H9 (cell line): Measurements from ENCODE around the gene F11. TPM values are rescaled to one million over a fixed set of nuclear protein-coding genes. Genes with fewer than 3 reads are reported as not detected.

ENCODE experiments used
- DNase-seq: peaks from one replicate; pipeline ENCODE4 v3.0.0-alpha.2; 2017
- H2AFZ ChIP-seq: one replicate; pipeline ENCODE4 v1.6.1; 2013; ENCODE audit warnings: mild to moderate bottlenecking, low read length, control low read depth, moderate library complexity
- H2AK5ac ChIP-seq: 2 replicates; pipeline ENCODE4 v1.6.1; 2013; ENCODE audit warnings: low read length, control low read depth, mixed read lengths; ENCODE audit not compliant: insufficient read length
- H2BK120ac ChIP-seq: one replicate; pipeline ENCODE4 v1.6.1; 2013; ENCODE audit warnings: low read depth, mild to moderate bottlenecking, low read length, control low read depth, inconsistent platforms; ENCODE audit not compliant: poor library complexity, severe bottlenecking
- H2BK12ac ChIP-seq: 2 replicates; pipeline ENCODE4 v1.6.1; 2013; ENCODE audit warnings: low read length, control low read depth, mixed read lengths, low read depth; ENCODE audit not compliant: insufficient read length
- H2BK15ac ChIP-seq: 2 replicates; pipeline ENCODE4 v1.6.1; 2013; ENCODE audit warnings: low read depth, low read length, control low read depth
- H2BK20ac ChIP-seq: one replicate; pipeline ENCODE4 v1.6.1; 2013; ENCODE audit warnings: low read depth, mild to moderate bottlenecking, low read length, control low read depth, inconsistent platforms; ENCODE audit not compliant: poor library complexity, severe bottlenecking
- H2BK5ac ChIP-seq: 2 replicates; pipeline ENCODE4 v1.6.1; 2013; ENCODE audit warnings: low read length, control low read depth, mixed read lengths; ENCODE audit not compliant: insufficient read length
- H3K14ac ChIP-seq: 2 replicates; pipeline ENCODE4 v1.6.1; 2013; ENCODE audit warnings: low read length, control low read depth; ENCODE audit not compliant: insufficient read depth
- H3K18ac ChIP-seq: 2 replicates; pipeline ENCODE4 v1.6.1; 2013; ENCODE audit warnings: low read depth, mild to moderate bottlenecking, mixed read lengths, low read length, control low read depth; ENCODE audit not compliant: insufficient read length
- H3K23ac ChIP-seq: 2 replicates; pipeline ENCODE4 v1.6.1; 2013; ENCODE audit warnings: low read length, control low read depth, mixed read lengths, low read depth; ENCODE audit not compliant: insufficient read length
- H3K23me2 ChIP-seq: 2 replicates; pipeline ENCODE4 v1.6.1; 2013; ENCODE audit warnings: low read depth, mild to moderate bottlenecking, mixed read lengths, low read length, control low read depth; ENCODE audit not compliant: insufficient read length, poor library complexity, severe bottlenecking
- H3K27ac ChIP-seq: 2 replicates; pipeline ENCODE4 v1.5.1; 2013; ENCODE audit warnings: low read length, control low read depth, mixed read lengths, low read depth; ENCODE audit not compliant: insufficient read length
- H3K27me3 ChIP-seq: 2 replicates; pipeline ENCODE4 v1.6.1; 2013; ENCODE audit warnings: low read length, control low read depth, inconsistent platforms; ENCODE audit not compliant: insufficient read depth
- H3K4ac ChIP-seq: 2 replicates; pipeline ENCODE4 v1.6.1; 2013; ENCODE audit warnings: low read depth, mild to moderate bottlenecking, control low read depth, inconsistent platforms, low read length, moderate library complexity
- H3K4me1 ChIP-seq: 2 replicates; pipeline ENCODE4 v1.6.1; 2013; ENCODE audit warnings: low read length, control low read depth, inconsistent platforms; ENCODE audit not compliant: insufficient read depth
- H3K4me2 ChIP-seq: 2 replicates; pipeline ENCODE4 v1.6.1; 2013; ENCODE audit warnings: low read length, control low read depth, mixed read lengths; ENCODE audit not compliant: insufficient read length, insufficient read depth
- H3K56ac ChIP-seq: 2 replicates; pipeline ENCODE4 v1.6.1; 2013; ENCODE audit warnings: low read depth, mild to moderate bottlenecking, mixed read lengths, low read length, control low read depth; ENCODE audit not compliant: insufficient read length
- H3K79me1 ChIP-seq: 2 replicates; pipeline ENCODE4 v1.6.1; 2013; ENCODE audit warnings: low read depth, mild to moderate bottlenecking, moderate library complexity, low read length, control low read depth, inconsistent platforms; ENCODE audit not compliant: insufficient read depth, poor library complexity, severe bottlenecking
- H3K79me2 ChIP-seq: 2 replicates; pipeline ENCODE4 v1.6.1; 2013; ENCODE audit warnings: low read length, control low read depth, inconsistent platforms; ENCODE audit not compliant: insufficient read depth
- H3K9ac ChIP-seq: 2 replicates; pipeline ENCODE4 v1.6.1; 2013; ENCODE audit warnings: low read length, control low read depth, mixed read lengths; ENCODE audit not compliant: insufficient read length; ENCODE audit errors: extremely low read depth
- H3K9me3 ChIP-seq: one replicate; pipeline ENCODE4 v1.6.1; 2013; ENCODE audit warnings: low read depth, low read length, inconsistent platforms; ENCODE audit not compliant: control insufficient read depth
- H3T11ph ChIP-seq: one replicate; pipeline ENCODE4 v1.6.1; 2013; ENCODE audit warnings: mild to moderate bottlenecking, low read length, control low read depth, inconsistent platforms
- H4K20me1 ChIP-seq: one replicate; pipeline ENCODE4 v1.6.1; 2013; ENCODE audit not compliant: control insufficient read depth, insufficient read length, insufficient read depth
- H4K5ac ChIP-seq: 2 replicates; pipeline ENCODE4 v1.6.1; 2013; ENCODE audit warnings: low read depth, mild to moderate bottlenecking, mixed read lengths, low read length, control low read depth; ENCODE audit not compliant: insufficient read length
- H4K8ac ChIP-seq: replicated peaks from 2 replicates; pipeline ENCODE4 v1.6.1; 2013; ENCODE audit warnings: low read length, control low read depth, mixed read lengths, low read depth; ENCODE audit not compliant: insufficient read length
- H4K91ac ChIP-seq: 2 replicates; pipeline ENCODE4 v1.6.1; 2013; ENCODE audit warnings: low read depth, mild to moderate bottlenecking, moderate library complexity, mixed read lengths, low read length, control low read depth; ENCODE audit not compliant: insufficient read length
- H3K27ac Mint-ChIP-seq, 3 experiments: 2 replicates in 2 of 3; 3 replicates in 1 of 3; pipeline ENCODE4 v1.8.0; 2020 to 2021; ENCODE audit warnings: mixed read lengths in 3 of 3, mild to moderate bottlenecking in 1 of 3, moderate library complexity in 1 of 3
- H3K27me3 Mint-ChIP-seq: 2 replicates; pipeline ENCODE4 v1.8.0; 2021; ENCODE audit warnings: low read depth, mild to moderate bottlenecking, moderate library complexity, mixed read lengths
- H3K36me3 Mint-ChIP-seq, 3 experiments: 2 replicates in 2 of 3; 3 replicates in 1 of 3; pipeline ENCODE4 v1.8.0; 2020 to 2021; ENCODE audit warnings: low read depth in 3 of 3, mixed read lengths in 3 of 3; ENCODE audit not compliant: insufficient read depth in 1 of 3
- H3K4me1 Mint-ChIP-seq, 2 experiments: 2 replicates each; pipeline ENCODE4 v1.8.0; 2020; ENCODE audit warnings: mixed read lengths in 2 of 2
- H3K4me3 Mint-ChIP-seq, 2 experiments: 2 replicates in 1 of 2; 3 replicates in 1 of 2; pipeline ENCODE4 v1.8.0; 2020 to 2021; ENCODE audit warnings: mild to moderate bottlenecking in 2 of 2, mixed read lengths in 2 of 2, moderate library complexity in 1 of 2
- H3K9me3 Mint-ChIP-seq, 2 experiments: 2 replicates in 1 of 2; 3 replicates in 1 of 2; pipeline ENCODE4 v1.8.0; 2020; ENCODE audit warnings: mild to moderate bottlenecking in 2 of 2, mixed read lengths in 2 of 2, moderate library complexity in 1 of 2
- CTCF ChIP-seq: fragments of 200-600 bp; sonication (generic); conservative IDR thresholded peaks from 3 replicates; pipeline ENCODE4 v1.8.0; 2021; ENCODE audit warnings: antibody characterized with exemption, mild to moderate bottlenecking
- WGBS: extraction: QIAGEN DNeasy Blood & Tissue Kit; methylation state at CpG from one replicate; pipeline ENCODE4 v1.1.7; 2013; ENCODE audit warnings: missing lambda C conversion rate, low lambda C conversion rate, mixed read lengths; ENCODE audit not compliant: insufficient read length; ENCODE audit errors: extremely low coverage; 5-methylcytosine and 5-hydroxymethylcytosine counted together
- total RNA-seq: library from RNA; stranded (reverse); gene quantifications from 2 replicates; pipeline ENCODE4 v1.2.1, GENCODE V29; 2021

The F11 gene
- total RNA-seq, 1 experiment from 2014 or later: 0.50 TPM

GRCh38 chr4:186329372-186329771 is 63.4 kb downstream of the F11 start:
- H3K4me3 Mint-ChIP-seq: no peak overlapping the region
- H3K14ac ChIP-seq: no peak overlapping the region

More at GRCh38 chr4:186329372-186329771, 63.4 kb downstream of the F11 start:
- H4K8ac ChIP-seq: no peak overlapping the region
- H3K9ac ChIP-seq: no peak overlapping the region
- H3K27me3 Mint-ChIP-seq: peaks cover 9% of the 10 kb centered on the region
- no peak overlapping the region for H3K23ac ChIP-seq
- H3K23me2 ChIP-seq: no peaks in the 10 kb centered on the region
- H3K56ac ChIP-seq: no peak overlapping the region
- H3K27ac ChIP-seq: no peak overlapping the region
- no peak overlapping the region for H3K4me2 ChIP-seq
- no peaks in the 10 kb centered on the region for H3K9me3 ChIP-seq
- H2BK20ac ChIP-seq: no peak overlapping the region
- H2BK15ac ChIP-seq: no peak overlapping the region
- H3K18ac ChIP-seq: no peak overlapping the region
- H3K4ac ChIP-seq: no peak overlapping the region
- no CpG with 5 or more reads among the region's 15 CpGs for WGBS
- H3K79me1 ChIP-seq: no peaks in the 10 kb centered on the region
- H3K4me1 Mint-ChIP-seq: no peaks in the 10 kb centered on the region
- no peaks in the 10 kb centered on the region for H3K79me2 ChIP-seq
- H2BK5ac ChIP-seq: no peak overlapping the region
- H2BK120ac ChIP-seq: no peak overlapping the region
- no peak overlapping the region for H4K5ac ChIP-seq
- peaks cover 1 to 13% (median 3%) of the 10 kb centered on the region in 3 experiments; a peak in 4 of 7 replicates for H3K36me3 Mint-ChIP-seq
- TF ChIP-seq CTCF: no peak
- no peak overlapping the region for H4K91ac ChIP-seq
- H3K27ac Mint-ChIP-seq: no peak overlapping the region
- H3K4me1 ChIP-seq: no peaks in the 10 kb centered on the region
- H4K20me1 ChIP-seq: no peaks in the 10 kb centered on the region
- H2AK5ac ChIP-seq: no peak overlapping the region
- no peak overlapping the region for H3T11ph ChIP-seq
- H2AFZ ChIP-seq: no peak overlapping the region
- no peak overlapping the region for H2BK12ac ChIP-seq
- H3K9me3 Mint-ChIP-seq: peaks cover 17 to 18% of the 10 kb centered on the region in 2 experiments
- no peaks in the 10 kb centered on the region for H3K27me3 ChIP-seq
- DNase-seq: no peak
